ENCODE results near the gene FAM174C.
"Not testable (repeated sequence)": the region's sequence is repeated elsewhere in the genome, so short reads cannot be mapped to it uniquely, and the experiment has no call there.

The FAM174C gene

GRCh38 chr19:1237027-1237659 lies 38.2 kb upstream of the FAM174C start:
- no peak for DNase-seq (ENCODE audit: low read depth)

DNA sequence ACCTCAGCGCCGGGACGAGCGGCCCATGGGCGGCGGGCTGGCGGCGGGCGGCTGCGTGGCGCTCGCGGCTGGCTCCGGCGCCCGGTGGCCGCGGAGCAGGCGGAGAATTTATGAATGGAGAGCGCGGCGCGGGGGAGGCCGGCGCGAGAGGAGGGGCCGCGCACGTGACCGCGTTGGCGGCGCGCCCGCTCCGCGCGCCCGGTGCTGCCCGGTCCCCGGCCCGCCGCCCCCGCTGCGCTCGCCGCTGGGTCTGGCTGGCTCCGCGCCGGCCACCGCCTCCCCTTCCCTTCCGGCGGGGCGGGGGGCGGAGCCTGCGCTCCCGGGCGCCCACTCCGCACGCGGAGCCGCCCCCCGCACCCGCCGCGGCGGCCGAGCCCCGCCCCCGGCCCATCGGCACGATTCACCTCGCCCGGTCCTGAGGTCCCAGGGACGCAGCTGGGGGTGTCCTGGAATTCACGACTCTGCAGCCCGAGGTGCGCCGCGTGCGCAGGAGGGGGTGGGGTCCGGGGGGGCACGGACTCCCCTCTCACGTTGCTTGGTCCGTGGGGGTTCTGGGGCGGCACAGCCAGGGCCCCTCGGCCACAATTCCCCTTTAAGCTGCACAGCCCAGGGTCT lies 37.5 kb upstream of the FAM174C start, which contains the start of gene CBARP:
CBARP (minus strand) TSS at position 252 of the 615 bp plus-strand sequence. CDS start 1,905 bp downstream, outside the sequence.
- no peak for DNase-seq (ENCODE audit: low read depth)

DNA sequence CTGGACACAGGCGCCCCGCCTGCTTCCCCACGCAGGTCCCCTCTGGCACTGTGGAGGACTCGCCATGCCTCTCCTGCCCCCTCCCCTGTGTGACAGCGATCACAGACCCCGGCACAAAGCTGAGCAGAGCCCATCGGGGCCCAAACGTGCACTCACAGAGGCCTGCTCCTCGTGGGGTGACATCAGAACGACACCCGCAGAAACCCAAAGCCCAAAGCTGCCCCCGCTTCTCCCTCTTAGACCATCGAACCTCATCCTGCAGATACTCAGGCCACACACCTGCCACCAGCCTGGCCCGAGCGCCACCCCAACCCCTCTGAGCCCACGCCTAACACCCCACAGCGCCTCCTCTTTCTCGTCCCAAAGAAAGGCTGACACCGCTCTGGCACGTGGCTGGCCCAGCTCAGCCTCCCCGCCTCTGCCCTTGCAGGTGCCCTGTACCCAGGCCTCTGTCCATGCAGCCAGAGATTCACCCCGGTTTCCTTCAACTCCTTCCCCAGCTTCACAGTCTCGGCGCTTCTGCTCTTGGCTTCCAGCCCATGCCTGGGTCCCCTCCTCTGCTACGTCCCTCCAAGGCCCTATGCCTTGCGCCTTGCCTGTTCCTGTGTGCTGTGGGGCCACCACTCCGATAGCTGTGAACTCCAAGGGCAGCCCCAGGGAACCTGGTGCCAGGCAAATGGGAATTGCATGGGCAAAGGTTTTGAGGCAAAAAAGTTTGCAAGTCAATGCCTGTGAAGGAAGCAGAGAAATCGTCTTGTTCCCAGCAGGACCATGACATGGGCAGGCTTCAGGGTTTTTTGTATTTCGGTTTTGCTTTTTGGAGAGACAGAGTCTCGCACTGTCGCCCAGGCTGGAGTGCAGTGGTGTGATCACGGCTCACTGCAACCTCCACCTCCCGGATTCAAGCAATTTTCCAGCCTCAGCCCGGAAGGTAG lies 36.7 kb upstream of the FAM174C start:
- DNase-seq (ENCODE audit: low read depth), result no peak

DNA sequence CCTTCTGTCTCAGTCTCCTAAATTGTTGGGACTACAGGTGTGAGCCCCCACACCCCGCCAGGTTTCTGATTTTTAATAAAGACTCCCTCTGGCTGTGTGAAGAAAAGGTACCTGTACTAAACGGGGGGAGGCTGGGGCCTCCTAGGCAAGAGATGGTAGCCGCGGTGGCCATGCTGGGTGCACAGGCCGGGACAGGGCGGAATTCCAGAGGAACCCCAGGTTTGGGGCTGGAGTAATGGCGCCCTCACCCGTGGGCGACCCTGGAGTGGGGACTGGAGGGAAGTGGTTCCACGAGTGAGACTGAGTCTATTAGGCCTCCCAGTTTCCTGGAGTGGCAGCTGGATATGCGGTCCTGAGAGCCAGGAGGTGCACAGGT lies 35.9 kb upstream of the FAM174C start:
- DNase-seq (ENCODE audit: low read depth), result no peak

GRCh38 chr19:1239796-1240737 lies 35.3 kb upstream of the FAM174C start:
- DNase-seq (ENCODE audit: low read depth), result no peak

GRCh38 chr19:1240925-1241324 lies 34.4 kb upstream of the FAM174C start:
- no peak for DNase-seq (ENCODE audit: low read depth)

DNA sequence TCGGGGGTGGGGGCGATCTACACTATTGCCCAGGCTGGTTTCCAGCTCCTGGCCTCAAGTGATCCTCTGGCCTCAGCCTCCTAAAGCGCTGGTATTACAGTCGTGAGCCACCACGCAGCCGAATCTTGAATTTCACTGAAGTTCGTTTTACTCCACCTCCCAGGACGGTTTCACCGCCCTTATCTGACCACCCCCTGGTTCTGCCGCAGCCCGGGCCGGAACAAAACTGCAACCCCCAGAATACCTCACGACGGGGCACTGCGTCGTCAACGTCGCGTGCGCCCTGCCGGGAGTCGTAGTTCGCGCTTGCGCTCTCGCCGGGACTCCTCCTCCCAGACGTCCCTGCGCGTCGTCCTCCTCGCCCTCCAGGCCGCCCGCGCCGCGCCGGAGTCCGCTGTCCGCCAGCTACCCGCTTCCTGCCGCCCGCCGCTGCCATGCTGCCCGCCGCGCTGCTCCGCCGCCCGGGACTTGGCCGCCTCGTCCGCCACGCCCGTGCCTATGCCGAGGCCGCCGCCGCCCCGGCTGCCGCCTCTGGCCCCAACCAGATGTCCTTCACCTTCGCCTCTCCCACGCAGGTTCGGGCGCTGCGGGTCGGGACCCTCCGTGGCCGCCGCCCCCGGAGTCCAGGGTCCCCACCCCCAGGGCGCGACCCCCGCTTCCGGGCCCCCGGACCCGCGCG lies 33.8 kb upstream of the FAM174C start, which contains the start of gene ATP5F1D:
ATP5F1D (plus strand) TSS at position 335 of the 679 bp plus-strand sequence; CDS start at position 435, 100 bp downstream.
- DNase-seq (ENCODE audit: low read depth), result peak; percentile 75

DNA sequence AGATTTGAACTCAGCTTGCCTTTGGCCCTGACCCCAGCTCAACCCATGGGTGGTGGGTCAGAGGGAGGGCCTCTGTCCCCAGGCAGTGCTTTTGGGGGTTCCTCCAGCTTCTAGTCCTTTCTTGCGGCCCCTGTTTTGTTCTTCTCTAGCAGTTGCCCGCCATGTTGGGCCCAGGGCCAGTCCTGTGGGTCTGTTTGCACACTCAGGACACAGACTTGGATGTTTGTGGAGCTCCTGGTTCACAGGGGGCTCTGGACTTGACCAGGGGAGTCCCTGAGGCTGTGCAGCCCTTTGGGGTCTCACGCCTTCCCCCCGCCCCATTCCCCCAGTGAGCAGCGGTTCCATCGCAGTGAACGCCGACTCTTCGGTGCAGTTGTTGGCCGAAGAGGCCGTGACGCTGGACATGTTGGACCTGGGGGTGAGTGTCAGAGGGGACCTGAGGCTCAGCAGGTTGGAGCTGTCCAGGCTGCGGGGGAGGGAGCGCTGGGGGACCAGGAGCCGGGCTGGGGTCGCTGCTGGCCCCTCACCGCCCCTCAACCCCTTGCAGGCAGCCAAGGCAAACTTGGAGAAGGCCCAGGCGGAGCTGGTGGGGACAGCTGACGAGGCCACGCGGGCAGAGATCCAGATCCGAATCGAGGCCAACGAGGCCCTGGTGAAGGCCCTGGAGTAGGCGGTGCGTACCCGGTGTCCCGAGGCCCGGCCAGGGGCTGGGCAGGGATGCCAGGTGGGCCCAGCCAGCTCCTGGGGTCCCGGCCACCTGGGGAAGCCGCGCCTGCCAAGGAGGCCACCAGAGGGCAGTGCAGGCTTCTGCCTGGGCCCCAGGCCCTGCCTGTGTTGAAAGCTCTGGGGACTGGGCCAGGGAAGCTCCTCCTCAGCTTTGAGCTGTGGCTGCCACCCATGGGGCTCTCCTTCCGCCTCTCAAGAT lies 31.3 kb upstream of the FAM174C start:
- no peak for DNase-seq (ENCODE audit: low read depth)

GRCh38 chr19:1244693-1245451 lies 30.5 kb upstream of the FAM174C start:
- no peak for DNase-seq (ENCODE audit: low read depth)

- DNase-seq (ENCODE audit: low read depth), result no peak
Observed at GRCh38 chr19:1245494-1246264, 29.7 kb upstream of the FAM174C start.

GRCh38 chr19:1246265-1247087 lies 28.9 kb upstream of the FAM174C start:
- DNase-seq (ENCODE audit: low read depth), result not testable (repeated sequence)

GRCh38 chr19:1247748-1248138 lies 27.6 kb upstream of the FAM174C start:
- DNase-seq (ENCODE audit: low read depth), result no peak

DNA sequence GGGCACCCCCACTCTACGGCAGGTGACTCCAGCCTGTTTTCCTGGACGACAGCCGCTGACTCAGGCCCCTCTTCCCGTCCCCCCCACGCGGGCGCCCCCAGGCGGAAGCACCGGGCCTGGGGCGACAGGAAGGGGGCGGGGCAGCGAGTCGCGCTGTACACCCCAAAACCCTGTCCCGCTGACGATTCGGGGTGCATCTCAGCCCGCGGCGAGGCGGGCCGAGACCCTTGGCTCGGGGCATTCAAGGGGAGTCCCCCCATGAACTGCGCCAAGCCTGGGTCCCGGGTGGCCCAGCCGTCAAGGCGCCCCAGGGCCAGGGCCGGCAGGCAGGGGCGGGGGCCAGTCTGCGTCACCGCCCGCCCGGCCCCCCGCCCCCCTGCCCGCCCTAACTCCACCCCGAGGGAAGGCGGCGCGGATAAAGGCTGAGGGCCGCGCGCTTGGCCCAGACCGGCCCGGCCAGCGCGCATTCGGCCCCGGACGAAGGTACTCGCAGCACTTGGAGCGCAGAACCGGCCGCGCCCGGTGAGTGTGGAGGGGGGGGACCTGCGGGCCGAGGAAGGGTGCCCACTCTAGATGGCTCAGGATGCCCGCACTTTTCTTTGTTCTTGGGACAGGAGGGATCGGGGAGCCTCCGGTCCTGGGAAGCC lies 27.1 kb upstream of the FAM174C start, which contains the start of gene MIDN:
MIDN (plus strand) TSS at position 445 of the 647 bp plus-strand sequence. CDS start 1,714 bp downstream, outside the sequence.
- no peak for DNase-seq (ENCODE audit: low read depth)

DNA sequence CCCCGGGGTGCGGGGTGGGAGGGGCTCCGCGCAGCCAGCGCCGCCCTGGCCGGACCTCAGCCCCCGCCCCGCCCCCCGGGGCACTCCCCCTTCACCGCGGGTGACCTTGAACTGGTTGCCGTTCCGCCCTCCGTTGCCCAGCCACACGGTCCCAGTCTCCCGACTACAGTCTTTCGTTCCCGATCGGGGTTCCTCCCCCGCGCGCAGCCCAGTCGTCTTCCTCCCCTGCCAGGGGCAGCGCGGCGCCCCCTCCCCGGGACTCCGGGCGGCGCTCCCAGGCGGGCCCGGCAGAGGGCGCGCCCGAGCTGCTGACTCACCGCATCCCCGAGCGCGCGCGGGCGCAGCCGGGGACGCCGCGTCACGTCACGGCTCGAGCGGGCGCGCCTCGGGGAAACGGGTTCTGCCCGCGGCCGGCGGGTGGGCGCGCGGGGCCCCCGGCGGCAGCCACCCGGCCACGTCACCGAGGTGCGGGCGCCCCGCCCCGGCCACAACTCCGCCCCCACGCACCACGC lies 26.5 kb upstream of the FAM174C start:
- no peak for DNase-seq (ENCODE audit: low read depth)

DNA sequence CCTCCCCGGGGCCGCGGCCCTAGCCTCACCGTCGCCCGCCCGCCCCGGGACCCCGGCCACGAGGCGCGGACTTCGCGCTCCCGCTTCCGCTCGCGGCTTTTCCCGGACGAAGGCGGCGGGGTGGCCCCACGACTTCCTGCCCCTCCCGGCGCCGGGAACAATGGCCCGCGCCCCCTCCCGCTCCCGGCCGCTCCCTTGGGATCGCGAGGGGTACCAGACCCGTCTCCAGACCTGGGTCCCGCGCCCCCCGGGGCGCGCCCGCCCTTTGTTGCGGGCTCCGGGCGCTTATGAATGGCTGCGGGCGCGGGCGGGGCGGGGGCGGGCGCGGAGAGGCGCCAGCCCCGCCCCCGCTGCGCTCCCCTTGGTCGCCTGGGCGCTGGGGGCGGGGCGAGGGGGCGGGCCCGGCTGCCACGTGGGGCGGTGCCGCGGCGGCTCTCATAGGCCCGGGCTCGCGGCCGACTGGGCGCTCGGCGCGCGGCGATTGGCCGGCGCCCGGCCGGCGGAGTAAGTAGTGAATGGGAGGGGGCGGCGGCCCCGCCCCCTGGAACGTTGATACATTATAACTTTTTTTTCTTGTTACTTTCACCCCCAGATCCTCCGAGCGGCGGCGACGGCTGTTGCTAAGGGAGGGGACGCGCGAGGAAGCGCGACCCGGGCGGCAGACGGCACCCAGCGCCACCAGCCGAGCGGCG lies 25.9 kb upstream of the FAM174C start:
- no peak for DNase-seq (ENCODE audit: low read depth)

- DNase-seq (ENCODE audit: low read depth), result no peak
Observed at GRCh38 chr19:1249990-1250436, 25.3 kb upstream of the FAM174C start.

Data from HS-5 (cell line).